ENCODE data around the gene ESPN.
A peak's percentile ranks its signal among the peaks of the same experiment; 100 is the strongest.

The ESPN gene

GRCh38 chr1:6475381-6476133 lies 51.0 kb downstream of the ESPN start:
- H3K4me3 ChIP-seq (replicated peaks; ENCODE audit: low read depth, low read length), result no peak overlapping the region
- DNase-seq (ENCODE audit: extremely low read depth, low read depth), result no peak
- TF ChIP-seq CTCF (IDR thresholded peaks at IDR 0.05; ENCODE audit: low read depth, low read length, missing control alignments), result peak; percentile 95

DNA sequence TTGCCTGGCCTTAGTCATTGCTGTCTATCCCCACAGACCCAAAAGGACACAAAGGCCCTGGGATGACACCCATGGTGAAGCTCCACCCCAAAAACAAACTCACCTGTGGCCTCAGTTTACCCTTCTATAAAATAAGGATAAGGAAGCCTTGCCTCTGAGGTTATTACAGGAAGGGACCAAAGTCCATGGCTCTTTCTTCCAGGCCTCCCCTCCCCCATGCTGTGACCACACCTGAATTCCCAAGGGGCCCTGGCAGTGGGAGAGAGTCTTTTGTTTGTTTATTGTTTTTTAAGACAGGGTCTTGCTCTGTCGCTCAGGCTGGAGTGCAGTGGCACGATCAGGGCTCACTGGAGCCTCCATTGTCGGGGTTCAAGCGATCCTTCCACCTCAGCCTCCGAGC lies 51.9 kb downstream of the ESPN start:
- no peak overlapping the region for H3K4me3 ChIP-seq (replicated peaks; ENCODE audit: low read depth, low read length)
- no peak for TF ChIP-seq CTCF (IDR thresholded peaks at IDR 0.05; ENCODE audit: low read depth, low read length, missing control alignments)
- DNase-seq (ENCODE audit: extremely low read depth, low read depth), result no peak

DNA sequence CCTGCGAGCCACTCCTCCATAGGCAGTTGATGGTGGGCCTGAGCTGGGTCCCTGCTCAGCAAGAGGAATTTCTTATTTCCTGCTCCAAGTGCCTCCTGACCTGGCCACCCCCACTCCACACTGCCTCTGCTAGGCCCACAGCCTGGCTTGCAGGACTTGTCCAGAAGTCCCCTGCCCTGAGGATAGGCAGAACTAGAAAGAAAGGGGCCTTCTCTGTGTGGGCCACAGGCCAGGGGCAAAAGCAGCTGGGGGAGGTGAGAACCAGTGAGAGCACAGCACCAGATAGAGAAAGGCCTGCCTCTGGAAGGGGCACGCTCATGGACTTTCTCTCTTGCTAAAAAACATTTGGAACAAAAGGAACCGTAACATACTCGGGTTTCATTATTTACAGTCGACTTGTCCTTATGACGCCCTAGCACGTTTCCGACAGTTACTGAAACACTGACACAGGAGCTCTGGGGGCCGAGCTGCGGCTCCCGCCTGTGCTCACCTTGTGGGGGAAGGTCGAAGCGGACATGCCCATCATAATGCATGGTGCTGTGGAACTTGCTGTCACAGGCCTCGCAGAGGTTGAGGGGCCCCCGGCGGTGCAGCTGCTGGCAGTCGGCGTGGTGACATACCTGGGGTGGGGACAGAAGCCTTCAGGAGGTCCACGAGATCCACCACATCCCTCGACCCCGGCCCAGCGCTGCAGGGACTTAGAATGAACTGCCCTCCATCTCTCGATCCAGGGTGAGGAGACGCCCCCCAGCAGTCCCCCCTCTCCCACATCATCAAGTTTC lies 52.7 kb downstream of the ESPN start:
- no peak for TF ChIP-seq CTCF (IDR thresholded peaks at IDR 0.05; ENCODE audit: low read depth, low read length, missing control alignments)
- no peak overlapping the region for H3K4me3 ChIP-seq (replicated peaks; ENCODE audit: low read depth, low read length)
- DNase-seq (ENCODE audit: extremely low read depth, low read depth), result no peak

DNA sequence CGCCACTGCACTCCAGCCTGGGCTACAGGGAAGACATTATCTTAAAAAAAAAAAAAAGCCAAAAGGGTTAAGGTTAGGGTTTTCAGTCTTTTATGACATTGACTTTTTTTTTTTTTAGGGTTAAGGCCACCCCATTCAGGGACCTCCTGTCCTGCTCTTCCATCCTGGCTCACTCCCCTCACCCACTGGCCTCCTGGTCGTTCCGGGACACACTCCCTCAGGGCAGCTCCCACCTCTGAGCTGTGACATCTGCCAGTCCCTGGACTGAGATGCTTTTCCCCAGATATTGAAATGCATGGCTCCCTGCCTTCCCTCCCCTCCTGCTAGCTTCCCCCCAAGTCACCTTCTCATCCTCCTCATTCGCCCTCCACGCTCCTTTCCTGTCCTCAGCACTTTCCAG lies 57.2 kb downstream of the ESPN start:
- no peak overlapping the region for H3K4me3 ChIP-seq (replicated peaks; ENCODE audit: low read depth, low read length)
- no peak for TF ChIP-seq CTCF (IDR thresholded peaks at IDR 0.05; ENCODE audit: low read depth, low read length, missing control alignments)
- DNase-seq (ENCODE audit: extremely low read depth, low read depth), result no peak

DNA sequence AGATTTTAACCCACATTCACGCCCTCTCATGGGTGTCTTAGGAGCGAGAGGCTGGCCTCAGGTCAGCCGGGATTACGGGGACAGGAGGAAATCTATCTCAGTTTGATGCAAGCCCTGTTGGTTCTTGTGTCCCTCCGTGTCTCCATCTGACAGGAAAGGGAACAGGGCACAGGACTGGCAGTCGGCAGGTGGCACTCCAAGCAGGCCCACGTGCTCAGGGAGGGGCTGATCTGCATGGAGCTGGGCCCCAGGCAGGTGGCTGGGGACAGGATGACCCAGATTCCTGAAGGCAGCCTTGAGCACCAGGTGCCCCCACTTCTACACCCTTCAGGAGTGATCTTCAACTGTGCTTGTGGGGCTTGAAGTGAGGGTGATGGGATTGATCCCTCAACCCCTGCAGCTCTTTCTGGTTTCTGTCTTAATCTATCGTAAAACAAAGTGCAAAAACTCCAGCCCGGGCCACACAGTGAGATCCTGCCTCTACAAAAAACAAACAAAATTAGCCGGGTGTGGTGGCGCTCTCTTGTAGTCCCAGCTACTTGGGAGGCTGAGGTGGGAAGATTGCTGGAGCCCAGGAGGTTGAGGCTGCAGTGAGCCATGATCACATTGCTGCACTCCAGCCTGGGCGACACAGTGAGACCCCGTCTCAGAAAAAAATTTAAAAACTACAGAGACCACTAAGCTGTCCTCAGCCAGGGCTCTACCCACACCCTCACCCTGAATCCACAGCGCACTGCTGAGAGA lies 58.6 kb downstream of the ESPN start:
- H3K4me3 ChIP-seq (replicated peaks; ENCODE audit: low read depth, low read length), result no peak overlapping the region
- no peak for TF ChIP-seq CTCF (IDR thresholded peaks at IDR 0.05; ENCODE audit: low read depth, low read length, missing control alignments)
- no peak for DNase-seq (ENCODE audit: extremely low read depth, low read depth)

- no peak for TF ChIP-seq CTCF (IDR thresholded peaks at IDR 0.05; ENCODE audit: low read depth, low read length, missing control alignments)
- DNase-seq (ENCODE audit: extremely low read depth, low read depth), result no peak
- no peak overlapping the region for H3K4me3 ChIP-seq (replicated peaks; ENCODE audit: low read depth, low read length)
These were observed 59.2 kb downstream of the ESPN start for GRCh38 chr1:6483761-6484117.
